H9 (cell line): Measurements from ENCODE around the gene NR2C1. TPM values are rescaled to one million over a fixed set of nuclear protein-coding genes. Genes with fewer than 3 reads are reported as not detected.

Experiments
- DNase-seq: peaks from one replicate; pipeline ENCODE4 v3.0.0-alpha.2; 2017
- H2AFZ ChIP-seq: one replicate; pipeline ENCODE4 v1.6.1; 2013; ENCODE audit warnings: mild to moderate bottlenecking, low read length, control low read depth, moderate library complexity
- H2AK5ac ChIP-seq: 2 replicates; pipeline ENCODE4 v1.6.1; 2013; ENCODE audit warnings: low read length, control low read depth, mixed read lengths; ENCODE audit not compliant: insufficient read length
- H2BK120ac ChIP-seq: one replicate; pipeline ENCODE4 v1.6.1; 2013; ENCODE audit warnings: low read depth, mild to moderate bottlenecking, low read length, control low read depth, inconsistent platforms; ENCODE audit not compliant: poor library complexity, severe bottlenecking
- H2BK12ac ChIP-seq: 2 replicates; pipeline ENCODE4 v1.6.1; 2013; ENCODE audit warnings: low read length, control low read depth, mixed read lengths, low read depth; ENCODE audit not compliant: insufficient read length
- H2BK15ac ChIP-seq: 2 replicates; pipeline ENCODE4 v1.6.1; 2013; ENCODE audit warnings: low read depth, low read length, control low read depth
- H2BK20ac ChIP-seq: one replicate; pipeline ENCODE4 v1.6.1; 2013; ENCODE audit warnings: low read depth, mild to moderate bottlenecking, low read length, control low read depth, inconsistent platforms; ENCODE audit not compliant: poor library complexity, severe bottlenecking
- H2BK5ac ChIP-seq: 2 replicates; pipeline ENCODE4 v1.6.1; 2013; ENCODE audit warnings: low read length, control low read depth, mixed read lengths; ENCODE audit not compliant: insufficient read length
- H3K14ac ChIP-seq: 2 replicates; pipeline ENCODE4 v1.6.1; 2013; ENCODE audit warnings: low read length, control low read depth; ENCODE audit not compliant: insufficient read depth
- H3K18ac ChIP-seq: 2 replicates; pipeline ENCODE4 v1.6.1; 2013; ENCODE audit warnings: low read depth, mild to moderate bottlenecking, mixed read lengths, low read length, control low read depth; ENCODE audit not compliant: insufficient read length
- H3K23ac ChIP-seq: 2 replicates; pipeline ENCODE4 v1.6.1; 2013; ENCODE audit warnings: low read length, control low read depth, mixed read lengths, low read depth; ENCODE audit not compliant: insufficient read length
- H3K23me2 ChIP-seq: 2 replicates; pipeline ENCODE4 v1.6.1; 2013; ENCODE audit warnings: low read depth, mild to moderate bottlenecking, mixed read lengths, low read length, control low read depth; ENCODE audit not compliant: insufficient read length, poor library complexity, severe bottlenecking
- H3K27ac ChIP-seq: 2 replicates; pipeline ENCODE4 v1.5.1; 2013; ENCODE audit warnings: low read length, control low read depth, mixed read lengths, low read depth; ENCODE audit not compliant: insufficient read length
- H3K27me3 ChIP-seq: 2 replicates; pipeline ENCODE4 v1.6.1; 2013; ENCODE audit warnings: low read length, control low read depth, inconsistent platforms; ENCODE audit not compliant: insufficient read depth
- H3K4ac ChIP-seq: 2 replicates; pipeline ENCODE4 v1.6.1; 2013; ENCODE audit warnings: low read depth, mild to moderate bottlenecking, control low read depth, inconsistent platforms, low read length, moderate library complexity
- H3K4me1 ChIP-seq: 2 replicates; pipeline ENCODE4 v1.6.1; 2013; ENCODE audit warnings: low read length, control low read depth, inconsistent platforms; ENCODE audit not compliant: insufficient read depth
- H3K4me2 ChIP-seq: 2 replicates; pipeline ENCODE4 v1.6.1; 2013; ENCODE audit warnings: low read length, control low read depth, mixed read lengths; ENCODE audit not compliant: insufficient read length, insufficient read depth
- H3K56ac ChIP-seq: 2 replicates; pipeline ENCODE4 v1.6.1; 2013; ENCODE audit warnings: low read depth, mild to moderate bottlenecking, mixed read lengths, low read length, control low read depth; ENCODE audit not compliant: insufficient read length
- H3K79me1 ChIP-seq: 2 replicates; pipeline ENCODE4 v1.6.1; 2013; ENCODE audit warnings: low read depth, mild to moderate bottlenecking, moderate library complexity, low read length, control low read depth, inconsistent platforms; ENCODE audit not compliant: insufficient read depth, poor library complexity, severe bottlenecking
- H3K79me2 ChIP-seq: 2 replicates; pipeline ENCODE4 v1.6.1; 2013; ENCODE audit warnings: low read length, control low read depth, inconsistent platforms; ENCODE audit not compliant: insufficient read depth
- H3K9ac ChIP-seq: 2 replicates; pipeline ENCODE4 v1.6.1; 2013; ENCODE audit warnings: low read length, control low read depth, mixed read lengths; ENCODE audit not compliant: insufficient read length; ENCODE audit errors: extremely low read depth
- H3K9me3 ChIP-seq: one replicate; pipeline ENCODE4 v1.6.1; 2013; ENCODE audit warnings: low read depth, low read length, inconsistent platforms; ENCODE audit not compliant: control insufficient read depth
- H3T11ph ChIP-seq: one replicate; pipeline ENCODE4 v1.6.1; 2013; ENCODE audit warnings: mild to moderate bottlenecking, low read length, control low read depth, inconsistent platforms
- H4K20me1 ChIP-seq: one replicate; pipeline ENCODE4 v1.6.1; 2013; ENCODE audit not compliant: control insufficient read depth, insufficient read length, insufficient read depth
- H4K5ac ChIP-seq: 2 replicates; pipeline ENCODE4 v1.6.1; 2013; ENCODE audit warnings: low read depth, mild to moderate bottlenecking, mixed read lengths, low read length, control low read depth; ENCODE audit not compliant: insufficient read length
- H4K8ac ChIP-seq: replicated peaks from 2 replicates; pipeline ENCODE4 v1.6.1; 2013; ENCODE audit warnings: low read length, control low read depth, mixed read lengths, low read depth; ENCODE audit not compliant: insufficient read length
- H4K91ac ChIP-seq: 2 replicates; pipeline ENCODE4 v1.6.1; 2013; ENCODE audit warnings: low read depth, mild to moderate bottlenecking, moderate library complexity, mixed read lengths, low read length, control low read depth; ENCODE audit not compliant: insufficient read length
- H3K27ac Mint-ChIP-seq, 3 experiments: 2 replicates in 2 of 3; 3 replicates in 1 of 3; pipeline ENCODE4 v1.8.0; 2020 to 2021; ENCODE audit warnings: mixed read lengths in 3 of 3, mild to moderate bottlenecking in 1 of 3, moderate library complexity in 1 of 3
- H3K27me3 Mint-ChIP-seq: 2 replicates; pipeline ENCODE4 v1.8.0; 2021; ENCODE audit warnings: low read depth, mild to moderate bottlenecking, moderate library complexity, mixed read lengths
- H3K36me3 Mint-ChIP-seq, 3 experiments: 2 replicates in 2 of 3; 3 replicates in 1 of 3; pipeline ENCODE4 v1.8.0; 2020 to 2021; ENCODE audit warnings: low read depth in 3 of 3, mixed read lengths in 3 of 3; ENCODE audit not compliant: insufficient read depth in 1 of 3
- H3K4me1 Mint-ChIP-seq, 2 experiments: 2 replicates each; pipeline ENCODE4 v1.8.0; 2020; ENCODE audit warnings: mixed read lengths in 2 of 2
- H3K4me3 Mint-ChIP-seq, 2 experiments: 2 replicates in 1 of 2; 3 replicates in 1 of 2; pipeline ENCODE4 v1.8.0; 2020 to 2021; ENCODE audit warnings: mild to moderate bottlenecking in 2 of 2, mixed read lengths in 2 of 2, moderate library complexity in 1 of 2
- H3K9me3 Mint-ChIP-seq, 2 experiments: 2 replicates in 1 of 2; 3 replicates in 1 of 2; pipeline ENCODE4 v1.8.0; 2020; ENCODE audit warnings: mild to moderate bottlenecking in 2 of 2, mixed read lengths in 2 of 2, moderate library complexity in 1 of 2
- WGBS: extraction: QIAGEN DNeasy Blood & Tissue Kit; methylation state at CpG from one replicate; pipeline ENCODE4 v1.1.7; 2013; ENCODE audit warnings: missing lambda C conversion rate, low lambda C conversion rate, mixed read lengths; ENCODE audit not compliant: insufficient read length; ENCODE audit errors: extremely low coverage; 5-methylcytosine and 5-hydroxymethylcytosine counted together
- total RNA-seq: library from RNA; stranded (reverse); gene quantifications from 2 replicates; pipeline ENCODE4 v1.2.1, GENCODE V29; 2021
- TF ChIP-seq, protein P1 (sequence below): fragments of 200-600 bp; sonication (generic); conservative IDR thresholded peaks from 3 replicates; pipeline ENCODE4 v1.8.0; 2021; ENCODE audit warnings: antibody characterized with exemption, mild to moderate bottlenecking

The NR2C1 gene
- total RNA-seq, 1 experiment from 2014 or later = 47.0 TPM

GRCh38 chr12:95066091-95066855, 7.1 kb downstream of the NR2C1 start:
- no peak overlapping the region for H3K4ac ChIP-seq
- H4K20me1 ChIP-seq = no peaks in the 10 kb centered on the region
- H3T11ph ChIP-seq = no peak overlapping the region
- H2BK120ac ChIP-seq = no peak overlapping the region
- H3K4me1 ChIP-seq = no peaks in the 10 kb centered on the region
- no peak overlapping the region for H2BK15ac ChIP-seq
- H3K79me2 ChIP-seq = peaks cover 9% of the 10 kb centered on the region; the same call in 1 of the 2 replicates
- peaks cover under 1% of the 10 kb centered on the region for H3K79me1 ChIP-seq
- DNase-seq = no peak
- H3K23me2 ChIP-seq = no peaks in the 10 kb centered on the region
- H2BK12ac ChIP-seq = no peak overlapping the region
- Mint-ChIP-seq H3K27ac (no peak overlapping the region), H3K27me3 (no peaks in the 10 kb centered on the region), H3K9me3 (no peaks in the 10 kb centered on the region), H3K36me3 (peaks cover 14 to 56% (median 54%) of the 10 kb centered on the region in 3 experiments; a peak in 6 of 7 replicates), H3K4me1 (no peaks in the 10 kb centered on the region), H3K4me3 (no peak overlapping the region)
- H2AFZ ChIP-seq = no peak overlapping the region
- no peak overlapping the region for H4K5ac ChIP-seq
- no peak overlapping the region for H4K91ac ChIP-seq
- H4K8ac ChIP-seq = no peak overlapping the region
- TF ChIP-seq, protein P1, sequence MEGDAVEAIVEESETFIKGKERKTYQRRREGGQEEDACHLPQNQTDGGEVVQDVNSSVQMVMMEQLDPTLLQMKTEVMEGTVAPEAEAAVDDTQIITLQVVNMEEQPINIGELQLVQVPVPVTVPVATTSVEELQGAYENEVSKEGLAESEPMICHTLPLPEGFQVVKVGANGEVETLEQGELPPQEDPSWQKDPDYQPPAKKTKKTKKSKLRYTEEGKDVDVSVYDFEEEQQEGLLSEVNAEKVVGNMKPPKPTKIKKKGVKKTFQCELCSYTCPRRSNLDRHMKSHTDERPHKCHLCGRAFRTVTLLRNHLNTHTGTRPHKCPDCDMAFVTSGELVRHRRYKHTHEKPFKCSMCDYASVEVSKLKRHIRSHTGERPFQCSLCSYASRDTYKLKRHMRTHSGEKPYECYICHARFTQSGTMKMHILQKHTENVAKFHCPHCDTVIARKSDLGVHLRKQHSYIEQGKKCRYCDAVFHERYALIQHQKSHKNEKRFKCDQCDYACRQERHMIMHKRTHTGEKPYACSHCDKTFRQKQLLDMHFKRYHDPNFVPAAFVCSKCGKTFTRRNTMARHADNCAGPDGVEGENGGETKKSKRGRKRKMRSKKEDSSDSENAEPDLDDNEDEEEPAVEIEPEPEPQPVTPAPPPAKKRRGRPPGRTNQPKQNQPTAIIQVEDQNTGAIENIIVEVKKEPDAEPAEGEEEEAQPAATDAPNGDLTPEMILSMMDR = no peak
- H2AK5ac ChIP-seq = no peak overlapping the region
- no peak overlapping the region for H3K27ac ChIP-seq
- H2BK20ac ChIP-seq = no peak overlapping the region
- no peak overlapping the region for H3K56ac ChIP-seq
- H3K14ac ChIP-seq = no peak overlapping the region
- no peak overlapping the region for H3K4me2 ChIP-seq
- H3K27me3 ChIP-seq = no peaks in the 10 kb centered on the region
- no peak overlapping the region for H3K23ac ChIP-seq
- H2BK5ac ChIP-seq = no peak overlapping the region
- H3K9ac ChIP-seq = no peak overlapping the region
- WGBS = no CpG with 5 or more reads among the region's 7 CpGs
- no peaks in the 10 kb centered on the region for H3K9me3 ChIP-seq
- H3K18ac ChIP-seq = no peak overlapping the region
